D721Med (cell line): ENCODE results near the gene TTC32.
"Not testable (repeated sequence)": the region's sequence is repeated elsewhere in the genome, so short reads cannot be mapped to it uniquely, and the experiment has no call there.

Experiments used
- DNase-seq: peaks from one replicate; pipeline ENCODE4 v3.0.0; 2011; ENCODE audit warnings: low spot score; ENCODE audit not compliant: insufficient read length
- FAIRE-seq: peaks from 2 replicates; lab custom pipeline; 2011; peaks lifted over from hg19 to GRCh38; lab: Jason Lieb, UNC
- CTCF ChIP-seq: IDR thresholded peaks from 2 replicates; pipeline ENCODE4 v1.5.1; 2012; ENCODE audit warnings: mild to moderate bottlenecking, control low read depth; ENCODE audit not compliant: insufficient read depth; ENCODE audit errors: missing control alignments

TTC32 gene

GRCh38 chr2:19881221-19881907, 20.4 kb downstream of the TTC32 start:
- DNase-seq (no peak), FAIRE-seq (no peak)
- TF ChIP-seq CTCF: no peak

DNA sequence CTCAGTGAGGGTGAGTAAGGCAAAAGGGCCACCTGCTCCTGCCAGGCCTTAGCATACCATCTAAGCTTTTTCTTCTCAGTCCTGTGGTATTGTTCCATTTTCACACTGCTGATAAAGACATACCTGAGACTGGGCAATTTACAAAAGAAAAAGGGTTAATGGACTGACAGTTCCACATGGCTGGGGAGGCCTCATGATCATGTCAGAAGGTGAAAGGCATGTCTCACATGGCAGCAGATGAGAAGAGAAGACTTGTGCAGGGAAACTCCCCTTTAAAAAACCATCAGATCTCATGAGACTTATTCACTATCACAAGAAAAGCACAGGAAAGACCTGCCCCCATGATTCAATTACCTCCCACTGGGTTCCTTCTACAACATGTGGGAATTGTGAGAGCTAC, 21.6 kb downstream of the TTC32 start:
- DNase-seq, FAIRE-seq: not testable (repeated sequence)

DNA sequence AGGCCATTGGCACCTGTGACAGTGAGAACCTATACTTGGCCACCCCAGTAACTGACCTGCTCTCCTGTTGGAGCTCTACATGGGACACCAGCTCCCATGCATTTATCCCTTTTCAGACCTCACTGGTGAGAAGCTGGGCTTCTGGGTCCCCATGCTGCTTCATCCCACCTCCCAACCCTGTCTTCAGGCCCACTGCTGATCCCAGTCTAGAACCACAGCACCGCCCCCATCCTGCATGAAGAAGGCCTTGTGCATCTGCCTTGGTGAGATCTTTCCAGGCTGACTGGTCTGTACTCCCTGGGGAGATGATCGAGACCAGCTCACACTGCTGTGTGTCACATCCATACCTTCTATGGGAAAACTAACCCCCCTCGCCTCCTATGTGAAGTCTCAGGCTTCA, 22.7 kb downstream of the TTC32 start:
- no peak for FAIRE-seq
- TF ChIP-seq CTCF: no peak
- DNase-seq: no peak

DNA sequence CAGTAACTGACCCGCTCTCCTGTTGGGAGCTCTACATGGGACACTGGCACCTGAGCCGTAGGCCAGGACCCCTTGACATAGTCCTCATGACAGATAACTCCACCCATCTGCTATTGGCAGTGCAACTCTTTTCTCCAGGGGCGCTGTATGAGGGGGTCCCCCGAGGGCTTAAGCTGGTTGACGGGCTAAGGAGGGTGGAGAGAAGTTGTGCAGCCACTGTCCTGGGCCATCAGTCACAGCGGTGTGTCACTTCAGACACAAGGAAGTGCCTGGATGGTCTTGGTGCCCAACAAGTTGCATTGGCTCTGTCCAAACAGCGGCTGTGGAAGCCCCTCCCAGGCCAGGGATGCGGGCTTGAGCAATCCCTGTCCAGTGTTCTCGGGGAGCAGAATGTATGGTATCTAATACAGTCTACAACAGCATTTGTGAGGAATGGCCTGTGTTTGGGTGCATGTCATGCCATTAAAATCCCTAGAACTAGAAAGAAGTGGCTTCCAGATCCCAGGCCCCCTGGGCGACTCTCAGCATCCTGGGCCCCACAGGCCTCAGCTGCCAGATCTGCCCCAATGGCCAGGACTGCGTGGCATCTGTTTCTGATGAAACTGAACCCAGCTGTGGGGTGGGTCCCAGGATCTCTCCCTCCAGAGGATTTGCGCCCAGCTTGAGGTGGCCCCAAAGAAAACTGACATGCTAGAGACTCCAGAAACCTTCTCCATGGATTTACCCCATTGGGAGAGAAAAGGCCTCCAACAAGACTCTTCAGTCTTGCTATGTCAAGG, 23.3 kb downstream of the TTC32 start:
- TF ChIP-seq CTCF: no peak
- FAIRE-seq (no peak), DNase-seq (no peak)

DNA sequence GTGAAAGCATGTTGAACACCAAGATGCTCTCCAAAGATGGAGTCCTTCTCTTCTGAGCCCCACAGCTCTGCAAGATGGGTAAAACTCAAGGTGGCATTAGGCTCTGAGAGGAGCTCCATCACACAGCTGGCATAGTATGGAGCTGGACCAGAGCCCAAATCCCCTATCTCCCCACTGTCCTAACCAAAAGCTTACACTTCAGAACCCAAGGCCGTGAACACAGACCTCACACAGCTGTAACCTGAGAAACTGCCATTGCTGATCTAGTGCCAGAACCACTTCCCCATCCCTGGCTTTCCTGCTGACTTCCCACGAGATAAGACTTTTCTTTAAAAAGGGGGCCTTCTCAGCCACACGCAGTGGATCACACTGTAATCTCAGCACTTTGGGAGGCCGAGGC, 25.0 kb downstream of the TTC32 start:
- no peak for FAIRE-seq
- TF ChIP-seq CTCF: no peak
- no peak for DNase-seq

DNA sequence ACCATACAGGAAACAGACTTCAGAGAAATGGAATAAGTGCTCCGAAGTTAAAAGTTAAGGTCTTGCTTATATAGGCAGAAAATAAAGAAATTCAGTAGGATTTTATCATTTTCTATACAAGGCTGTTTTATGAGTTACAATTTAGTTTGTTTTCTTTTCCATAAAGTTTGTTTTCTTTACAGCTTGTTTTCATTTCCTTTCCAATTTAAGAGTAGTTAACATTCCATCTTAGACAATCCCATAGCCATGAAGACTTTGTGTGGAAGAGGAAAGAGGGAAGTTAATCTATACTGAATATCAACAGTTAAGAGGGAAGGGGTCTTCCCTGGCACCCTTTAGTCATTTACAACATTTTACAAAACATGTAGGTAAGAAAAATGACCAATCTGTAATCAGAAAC, 26.5 kb downstream of the TTC32 start:
- TF ChIP-seq CTCF: no peak
- no peak for DNase-seq
- FAIRE-seq: no peak

- FAIRE-seq: no peak
- no peak for DNase-seq
- TF ChIP-seq CTCF: no peak
Observed at GRCh38 chr2:19874726-19875125, 27.1 kb downstream of the TTC32 start.
